HL-60/S4 treated with phorbol 12-myristate 13-acetate at 8.2 ng/mL for 4 days and 3 days (cell line): ENCODE results near the gene C6orf163.

Experiments used
- in situ Hi-C: fragments of 300-500 bp; cut with MboI; formaldehyde crosslinking; loops from 2 replicates; pipeline ENCODE4 v1.15.0; 2022; ENCODE audit warnings: low sequenced_read_pairs

Gene C6orf163

GRCh38 chr6:87356181-87356580 is 11.6 kb downstream of the C6orf163 start:
- in situ Hi-C loops = no loop called here

DNA sequence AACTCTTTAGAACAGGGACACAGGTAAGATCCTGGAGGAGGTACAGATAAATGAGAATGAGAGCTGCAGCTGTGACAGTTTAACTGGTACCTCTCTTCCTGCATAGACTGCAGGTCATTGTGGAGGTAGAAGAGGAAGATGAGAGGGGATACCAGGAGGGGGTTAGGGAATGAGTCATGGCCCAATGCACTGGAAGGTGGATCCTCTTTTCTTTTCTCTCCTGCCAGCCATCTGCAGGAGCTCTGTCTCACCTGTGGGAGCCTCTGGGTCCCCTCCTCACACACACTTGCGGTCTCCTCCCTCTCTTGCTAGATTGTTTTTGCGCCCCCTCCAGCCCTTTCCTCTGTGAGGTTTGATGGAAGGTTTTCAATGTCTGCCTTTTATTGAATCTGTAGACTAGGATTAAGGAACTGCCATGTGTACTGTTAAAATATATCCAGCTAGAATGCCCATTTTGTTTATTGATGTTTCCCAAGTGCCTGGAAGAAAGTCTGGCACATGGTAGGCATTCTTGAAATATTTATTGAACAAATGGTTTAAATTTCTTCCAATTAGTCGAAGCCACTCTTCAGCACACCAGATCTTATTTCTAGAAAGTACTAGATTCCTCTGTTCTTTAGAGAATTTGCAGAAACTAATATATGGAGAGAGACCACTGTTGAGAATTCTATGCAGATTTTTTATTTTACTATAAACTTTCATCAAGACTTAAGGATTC is 13.0 kb downstream of the C6orf163 start:
- in situ Hi-C loops = no loop called here

DNA sequence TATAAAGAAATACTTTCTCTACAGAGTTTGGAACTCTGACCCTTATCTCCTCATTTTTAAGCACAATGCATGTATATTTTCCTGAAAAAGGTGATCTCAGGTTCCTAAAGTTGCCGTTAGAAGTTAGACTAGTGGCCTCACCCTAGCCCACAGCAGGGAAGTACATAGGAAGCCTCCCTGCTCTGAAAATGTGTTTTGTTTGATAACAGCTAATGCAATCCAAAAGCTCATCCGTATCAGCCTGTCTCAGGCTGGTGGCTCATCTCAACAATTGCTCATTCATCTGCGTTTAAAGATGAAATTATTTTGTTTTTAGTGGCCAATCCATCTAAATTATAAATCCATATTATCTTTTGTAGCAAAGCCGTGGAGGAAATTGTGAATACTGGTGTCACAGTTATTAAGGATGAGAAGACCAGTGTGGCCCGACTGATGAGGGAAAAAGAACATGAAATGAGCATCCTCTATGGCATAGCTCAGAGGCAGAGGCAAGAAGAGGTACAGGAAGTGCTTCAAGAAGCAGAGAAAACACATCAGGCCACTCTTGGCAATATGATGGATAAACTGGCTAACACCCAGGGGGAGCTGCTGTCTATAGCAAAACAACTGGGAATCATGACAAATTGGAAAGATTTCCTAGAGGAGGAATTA is 20.1 kb downstream of the C6orf163 start:
- in situ Hi-C loops = no loop called here

- in situ Hi-C loops = no loop called here
Observed at GRCh38 chr6:87366072-87366827, 21.6 kb downstream of the C6orf163 start.

DNA sequence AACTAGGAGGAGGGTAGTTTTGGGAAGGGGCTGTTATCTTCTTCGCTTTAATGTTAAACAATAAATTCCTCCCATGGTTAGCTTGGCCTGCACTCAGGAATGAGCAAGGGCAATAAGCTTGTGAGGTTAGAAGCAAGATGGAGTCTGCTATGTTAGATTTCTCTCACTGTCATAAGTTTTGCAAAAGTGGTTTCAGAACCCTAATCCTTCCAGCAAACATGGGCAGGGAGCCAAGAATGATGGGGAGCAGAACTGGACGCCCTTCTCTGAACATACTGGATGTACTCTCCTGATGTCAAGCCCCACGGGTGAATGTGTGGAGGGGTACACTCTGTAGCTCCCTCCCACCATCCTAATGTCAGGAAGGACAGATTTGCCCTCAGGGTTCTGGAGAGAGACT is 22.3 kb downstream of the C6orf163 start:
- in situ Hi-C loops = no loop called here

- in situ Hi-C loops = no loop called here
Observed at GRCh38 chr6:87373377-87373776, 28.8 kb downstream of the C6orf163 start.

DNA sequence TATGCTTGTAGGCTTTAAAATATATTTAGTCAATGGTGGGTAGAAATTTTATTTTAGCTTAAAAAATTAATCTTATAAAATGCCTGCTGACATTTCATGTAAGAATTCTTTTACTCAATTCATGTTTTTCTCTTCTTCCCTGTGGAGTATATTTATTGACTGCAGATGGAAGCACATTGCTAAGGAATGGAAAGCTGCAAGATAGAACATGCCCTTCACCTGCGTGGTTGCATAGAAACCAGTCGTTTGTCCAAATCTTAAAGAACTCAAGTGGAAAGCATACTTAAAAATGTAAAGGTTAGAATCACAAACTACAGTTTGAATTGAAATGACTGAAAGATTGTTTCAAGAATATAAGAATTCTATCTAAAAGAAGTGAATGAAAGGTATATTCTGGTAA is 30.7 kb downstream of the C6orf163 start:
- in situ Hi-C loops = no loop called here

DNA sequence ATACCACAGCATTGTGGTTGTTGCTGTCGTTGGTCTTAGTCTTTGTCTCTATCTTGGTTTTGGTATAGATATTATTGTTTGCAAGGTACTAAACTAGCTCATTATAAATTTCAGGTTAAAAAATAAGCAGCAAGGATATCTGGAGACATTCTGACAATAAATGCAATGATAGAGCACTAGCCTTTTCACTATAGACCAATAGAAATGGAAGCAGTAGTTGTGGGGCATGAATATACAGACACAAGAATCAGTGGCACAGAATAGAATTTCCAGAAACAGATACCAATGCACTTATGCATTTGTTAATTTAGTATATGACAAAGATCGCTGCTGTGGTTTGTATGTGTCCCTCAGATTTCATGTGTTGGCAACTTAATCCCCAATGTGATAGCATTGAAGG is 32.0 kb downstream of the C6orf163 start:
- in situ Hi-C loops = no loop called here

DNA sequence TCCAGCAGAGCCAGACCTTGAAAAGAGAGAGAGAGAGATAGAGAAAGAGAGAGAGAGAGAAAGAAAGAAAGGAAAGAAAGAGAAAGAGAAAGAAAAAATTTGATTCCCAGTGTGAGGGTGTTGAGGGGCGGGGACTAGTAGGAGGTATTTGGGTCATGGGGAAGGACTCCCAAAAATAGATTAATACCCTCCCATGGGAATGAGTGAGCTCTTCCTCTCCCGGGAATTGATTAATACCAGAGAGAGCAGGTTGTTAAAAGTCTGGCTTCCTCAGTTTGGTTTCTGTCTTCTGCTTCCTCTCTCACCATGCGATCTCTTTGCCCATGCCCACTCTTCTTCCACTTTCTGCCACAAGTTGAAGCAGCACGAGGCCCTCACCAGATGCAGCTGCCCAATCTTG is 34.3 kb downstream of the C6orf163 start:
- in situ Hi-C loops = no loop called here

DNA sequence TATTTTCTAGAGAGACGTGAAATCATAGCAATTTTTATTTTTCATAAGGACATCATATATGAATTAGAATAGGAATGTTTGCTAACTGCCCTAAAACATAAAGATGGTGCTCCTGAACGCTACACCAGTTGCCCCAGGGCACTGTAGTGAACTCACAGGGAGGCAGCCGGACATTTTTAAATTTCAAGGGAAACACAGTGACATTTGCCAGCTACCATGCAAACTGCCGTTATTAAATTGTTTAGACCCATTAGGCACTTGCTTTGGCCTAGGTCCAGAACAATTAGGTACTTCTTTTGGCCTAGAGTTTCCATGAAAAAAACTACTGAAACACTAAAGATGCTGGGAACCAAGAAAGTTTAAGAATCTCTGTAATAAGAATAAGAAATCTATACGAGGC is 38.2 kb downstream of the C6orf163 start:
- in situ Hi-C loops = no loop called here

DNA sequence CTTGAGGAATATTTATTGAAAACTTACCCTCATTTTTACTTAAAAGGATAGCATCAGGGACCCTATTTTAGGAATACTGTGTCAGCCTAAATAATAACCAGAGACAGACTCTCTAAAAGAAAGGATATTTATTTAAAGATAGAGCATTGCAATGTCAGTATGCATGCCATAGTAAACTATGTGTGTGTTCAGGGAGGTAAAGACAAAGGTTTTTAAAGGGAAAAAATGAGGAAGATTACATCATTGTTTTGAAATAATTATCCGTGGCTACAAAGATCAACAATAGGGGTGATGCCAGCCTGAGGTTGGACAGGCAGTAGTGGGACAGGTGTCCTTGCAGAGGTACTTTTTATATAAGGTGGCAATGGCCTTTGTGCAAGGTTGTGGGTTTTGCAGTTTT is 39.4 kb downstream of the C6orf163 start:
- in situ Hi-C loops = no loop called here

- in situ Hi-C loops = no loop called here
Observed at GRCh38 chr6:87384449-87384848, 39.8 kb downstream of the C6orf163 start.

- in situ Hi-C loops = no loop called here
Observed at GRCh38 chr6:87391334-87391733, 46.7 kb downstream of the C6orf163 start.

DNA sequence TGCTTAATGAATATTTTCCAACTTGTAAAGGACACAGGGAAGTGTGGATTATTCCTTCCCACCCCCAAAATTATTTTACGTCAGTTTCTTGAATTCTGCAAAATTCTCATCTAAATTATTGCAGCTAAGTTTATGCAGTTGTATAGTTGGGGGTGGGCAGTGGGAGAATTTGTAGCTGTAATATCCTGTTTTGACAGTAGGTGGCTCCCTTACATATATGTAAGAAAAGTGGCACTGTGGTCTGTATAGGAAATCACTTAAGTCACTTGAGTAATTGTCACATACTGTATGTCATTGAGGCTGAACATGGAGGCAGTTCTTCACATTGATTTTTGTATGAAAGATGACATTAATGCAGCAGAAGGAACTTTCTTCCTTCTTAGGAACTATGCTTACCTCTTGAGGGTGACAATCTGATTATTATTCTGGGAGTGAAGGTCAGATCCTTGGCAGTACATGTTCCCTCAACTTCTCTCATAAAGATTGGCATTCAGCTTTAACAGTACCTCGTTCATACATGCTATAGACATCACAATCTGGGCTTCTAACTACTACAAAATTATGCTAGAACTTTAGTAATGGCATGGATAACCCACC is 48.5 kb downstream of the C6orf163 start:
- in situ Hi-C loops = no loop called here

DNA sequence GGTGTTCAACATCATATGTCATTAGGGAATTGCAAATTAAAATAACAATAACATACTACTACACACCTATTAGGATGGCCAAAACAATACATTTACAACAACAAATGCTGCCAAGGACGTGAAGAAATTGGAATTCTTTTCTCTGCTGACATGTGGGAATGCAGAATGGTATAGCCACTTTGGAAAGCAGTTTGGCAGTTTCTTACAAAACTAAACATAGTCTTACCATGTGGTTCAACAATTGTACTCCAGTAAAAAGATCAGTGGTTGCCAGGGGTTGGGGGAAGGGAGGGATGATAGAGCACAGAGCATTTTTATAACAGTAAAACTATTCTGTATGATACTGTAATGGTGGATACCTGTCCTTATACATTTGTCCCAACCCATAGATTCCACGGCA is 50.8 kb downstream of the C6orf163 start:
- in situ Hi-C loops = no loop called here

- in situ Hi-C loops = no loop called here
Observed at GRCh38 chr6:87396595-87397392, 52.2 kb downstream of the C6orf163 start.

DNA sequence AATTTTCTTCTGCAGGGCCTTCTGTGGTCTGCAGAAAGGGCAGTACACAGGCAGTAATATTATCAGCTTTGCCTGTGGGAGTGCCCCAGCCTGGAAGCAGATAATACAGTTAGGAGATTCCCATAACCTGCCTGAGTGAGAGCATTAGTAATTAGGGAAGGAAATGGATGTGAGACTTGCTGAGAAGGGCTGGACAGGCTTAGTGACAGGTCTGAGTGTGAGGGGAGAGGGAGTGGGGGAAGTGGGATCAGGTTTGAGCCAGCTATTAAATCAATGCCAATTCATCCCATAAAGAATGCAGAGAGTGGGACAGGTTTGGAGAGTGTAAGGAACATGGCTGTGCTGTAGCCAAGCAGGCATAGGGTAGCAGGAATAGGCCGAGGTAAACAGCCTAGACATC is 53.0 kb downstream of the C6orf163 start:
- in situ Hi-C loops = no loop called here

GRCh38 chr6:87401832-87402231 is 57.2 kb downstream of the C6orf163 start:
- in situ Hi-C loops = no loop called here

GRCh38 chr6:87407561-87407900 is 62.9 kb downstream of the C6orf163 start:
- in situ Hi-C loops = no loop called here

DNA sequence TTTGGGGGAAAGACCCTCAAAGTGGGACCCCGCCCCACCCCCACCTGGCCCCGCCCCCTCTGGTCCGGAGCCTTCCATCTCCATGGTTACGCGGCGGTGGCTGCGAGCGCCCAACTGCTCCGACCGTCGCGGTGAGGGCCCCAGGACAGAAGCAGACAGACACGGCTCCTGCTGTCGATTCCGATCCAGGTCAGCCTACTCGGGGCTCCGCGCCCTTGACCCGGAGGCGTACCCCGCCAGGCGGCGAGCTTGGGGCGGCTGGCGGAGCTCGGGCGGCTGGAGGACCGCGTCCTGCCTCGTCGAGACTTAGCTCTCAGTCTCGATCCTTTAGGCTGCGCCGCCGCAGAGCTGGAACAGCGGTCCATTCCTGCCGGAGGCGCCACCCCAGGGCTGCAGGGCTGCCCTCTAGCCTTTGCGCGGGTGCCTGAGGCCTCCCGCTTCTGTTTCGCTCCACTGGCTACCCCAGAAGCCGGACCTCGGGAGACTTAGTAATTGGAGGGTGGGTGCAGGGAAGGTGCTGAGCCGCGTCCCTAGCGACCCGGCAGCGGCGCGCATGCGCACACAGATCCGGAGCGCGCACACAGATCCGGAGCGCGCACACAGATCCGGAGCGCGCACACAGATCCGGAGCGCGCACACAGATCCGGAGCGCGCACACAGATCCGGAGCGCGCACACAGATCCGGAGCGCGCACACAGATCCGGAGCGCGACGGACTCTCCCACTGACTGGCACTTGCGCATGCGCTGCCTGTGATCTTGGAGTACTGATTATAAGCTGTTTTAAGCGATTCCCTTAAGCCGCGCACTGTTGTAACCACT is 63.5 kb downstream of the C6orf163 start, which contains the start of gene CFAP206:
CFAP206 (plus strand) TSS at position 72 of the 820 bp plus-strand sequence. CDS start 1,868 bp downstream, outside the sequence.
- in situ Hi-C loops = no loop called here
